K562 (cell line): ENCODE results near the gene AGFG2. TPM values are rescaled to one million over a fixed set of nuclear protein-coding genes. Genes with fewer than 3 reads are reported as not detected.

ENCODE experiments used
- ATF7 ChIP-seq: fragments of 450-650 bp; IDR thresholded peaks from 2 replicates; pipeline ENCODE4 v1.7.1; 2014; ENCODE audit warnings: mild to moderate bottlenecking, moderate library complexity
- DMBX1 ChIP-seq: fragments of 250-450 bp; sonication (Bioruptor Pico); IDR thresholded peaks from 2 replicates; pipeline ENCODE4 v1.8.0; 2022; ENCODE audit warnings: inconsistent platforms, mild to moderate bottlenecking, moderate library complexity, borderline replicate concordance
- LARP7 ChIP-seq: fragments of 450-650 bp; IDR thresholded peaks from 2 replicates; pipeline ENCODE4 v1.6.1; 2016
- MYC ChIP-seq, 2 experiments: fragments of 250-450 bp in 1 of 2; sonication (Bioruptor Pico) in 1 of 2; IDR thresholded peaks; 2 replicates each; pipeline versions ENCODE4 v1.5.1 to v1.6.1; 2012 to 2021; ENCODE audit warnings: low read depth in 2 of 2, borderline replicate concordance in 1 of 2, improper control_type of control experiment in 1 of 2, low read length in 1 of 2, mild to moderate bottlenecking in 1 of 2, moderate library complexity in 1 of 2
- NCOA1 ChIP-seq: fragments of 450-650 bp; IDR thresholded peaks from 2 replicates; pipeline ENCODE4 v1.6.1; 2016; ENCODE audit warnings: low read depth
- NCOA2 ChIP-seq, 2 experiments: fragments of 450-650 bp; IDR thresholded peaks; 2 replicates each; pipeline ENCODE4 v1.6.1; 2018; ENCODE audit warnings: mild to moderate bottlenecking in 2 of 2, moderate library complexity in 1 of 2; ENCODE audit not compliant: partially characterized antibody in 2 of 2
- RCOR1 ChIP-seq, 2 experiments: IDR thresholded peaks; 2 replicates each; pipeline ENCODE4 v1.6.1; 2012; ENCODE audit warnings: low read depth in 2 of 2, low read length in 2 of 2, borderline replicate concordance in 1 of 2, improper control_type of control experiment in 1 of 2
- RFX5 ChIP-seq: IDR thresholded peaks from 2 replicates; pipeline ENCODE4 v1.6.1; 2011; ENCODE audit warnings: low read depth, mild to moderate bottlenecking, improper control_type of control experiment, low read length
- SP1 ChIP-seq: sonication (generic); formaldehyde crosslinking; IDR thresholded peaks from 2 replicates; pipeline ENCODE4 v1.8.1; 2022; ENCODE audit warnings: mild to moderate bottlenecking, missing genetic modification reagents
- SREBF1 ChIP-seq: fragments of 150-350 bp; IDR thresholded peaks from 2 replicates; pipeline ENCODE4 v1.6.1; 2014; ENCODE audit warnings: antibody characterized with exemption, low read depth, low read length, borderline replicate concordance
- SRSF1 ChIP-seq: fragments of 200-400 bp; formaldehyde crosslinking; IDR thresholded peaks from 2 replicates; pipeline ENCODE4 v1.6.1; 2017; ENCODE audit warnings: mild to moderate bottlenecking, low read depth, low read length, moderate library complexity
- TBP ChIP-seq: optimal IDR thresholded peaks from 2 replicates; pipeline ENCODE3; 2011; ENCODE audit warnings: low read depth, low read length, improper control_type of control experiment
- TCF7L2 ChIP-seq: fragments of 150-350 bp; IDR thresholded peaks from 2 replicates; pipeline ENCODE4 v1.6.1; 2016; ENCODE audit warnings: low read depth, mild to moderate bottlenecking, low read length, moderate library complexity
- TFAM ChIP-seq: fragments of 250-450 bp; sonication (Bioruptor Pico); conservative IDR thresholded peaks from 2 replicates; pipeline ENCODE4 v1.5.0; 2021; ENCODE audit warnings: mild to moderate bottlenecking, moderate library complexity
- ZBTB8A ChIP-seq: fragments of 450-650 bp; IDR thresholded peaks from 2 replicates; pipeline ENCODE4 v1.6.1; 2018; ENCODE audit warnings: mild to moderate bottlenecking, moderate library complexity; ENCODE audit not compliant: partially characterized antibody
- ZNF184 ChIP-seq: sonication (generic); formaldehyde crosslinking; IDR thresholded peaks from 2 replicates; pipeline ENCODE4 v1.5.0; 2020; ENCODE audit warnings: missing genetic modification reagents
- ZNF224 ChIP-seq: sonication (generic); formaldehyde crosslinking; IDR thresholded peaks from 2 replicates; pipeline ENCODE4 v1.8.0; 2022; ENCODE audit warnings: mild to moderate bottlenecking, missing genetic modification reagents
- ZNF408 ChIP-seq: fragments of 250-450 bp; sonication (Bioruptor Pico); IDR thresholded peaks from 2 replicates; pipeline ENCODE4 v1.4.0; 2020; ENCODE audit warnings: low read depth, mild to moderate bottlenecking, moderate library complexity
- ZNF764 ChIP-seq: fragments of 250-450 bp; sonication (Bioruptor Pico); IDR thresholded peaks from 2 replicates; pipeline ENCODE4 v1.4.0; 2020; ENCODE audit warnings: low read depth, mild to moderate bottlenecking, moderate library complexity
- ZNF830 ChIP-seq: fragments of 250-450 bp; sonication (Bioruptor Pico); IDR thresholded peaks from 2 replicates; pipeline ENCODE4 v1.5.0; 2021; ENCODE audit warnings: mild to moderate bottlenecking
- polyA plus RNA-seq, 8 experiments: library from polyadenylated mRNA; depleted of rRNA in 4 of 8; stranded (reverse) in 5 of 8; unstranded in 3 of 8; fragments of >200 nt; fragmentation: Nextera tagmentation in 2 of 8; fragmentation: Illumina TruSeq in 1 of 8; extraction: Ambion mirVana in 2 of 8; extraction: Trizol in 1 of 8; gene quantifications; 2 replicates each; pipeline versions ENCODE4 v1.2.1 to v1.2.3, GENCODE V29; 2011 to 2014; ENCODE audit warnings: inconsistent platforms in 1 of 8, missing spikeins in 1 of 8
- total RNA-seq, 7 experiments: library from RNA; depleted of rRNA in 6 of 7; stranded (reverse); fragments of >200 nt in 6 of 7; fragmentation: Illumina TruSeq in 2 of 7; extraction: Trizol in 2 of 7; gene quantifications; 2 replicates each; pipeline versions ENCODE4 v1.2.1 to v1.2.3, GENCODE V29; 2011 to 2021; ENCODE audit warnings: low replicate concordance in 1 of 7
- TF ChIP-seq, protein P1 (sequence below): sonication (generic); formaldehyde crosslinking; IDR thresholded peaks from 2 replicates; pipeline ENCODE4 v1.8.0; 2023; ENCODE audit warnings: mild to moderate bottlenecking, missing genetic modification reagents
- TF ChIP-seq, protein P2 (sequence below): fragments of 250-450 bp; sonication (Bioruptor Pico); IDR thresholded peaks from 2 replicates; pipeline ENCODE4 v1.8.0; 2021; ENCODE audit warnings: moderate library complexity, mild to moderate bottlenecking, inconsistent platforms
- TF ChIP-seq, protein P3 (sequence below): fragments of 250-450 bp; sonication (Bioruptor Pico); IDR thresholded peaks from 2 replicates; pipeline ENCODE4 v1.5.0; 2021

The AGFG2 gene
- total and polyA plus RNA-seq, 9 of the 15 experiments (the other 6 are each of a cell fraction or from before 2014, with no cell fraction given): 0.31 to 23.1 (median 6.5) TPM

DNA sequence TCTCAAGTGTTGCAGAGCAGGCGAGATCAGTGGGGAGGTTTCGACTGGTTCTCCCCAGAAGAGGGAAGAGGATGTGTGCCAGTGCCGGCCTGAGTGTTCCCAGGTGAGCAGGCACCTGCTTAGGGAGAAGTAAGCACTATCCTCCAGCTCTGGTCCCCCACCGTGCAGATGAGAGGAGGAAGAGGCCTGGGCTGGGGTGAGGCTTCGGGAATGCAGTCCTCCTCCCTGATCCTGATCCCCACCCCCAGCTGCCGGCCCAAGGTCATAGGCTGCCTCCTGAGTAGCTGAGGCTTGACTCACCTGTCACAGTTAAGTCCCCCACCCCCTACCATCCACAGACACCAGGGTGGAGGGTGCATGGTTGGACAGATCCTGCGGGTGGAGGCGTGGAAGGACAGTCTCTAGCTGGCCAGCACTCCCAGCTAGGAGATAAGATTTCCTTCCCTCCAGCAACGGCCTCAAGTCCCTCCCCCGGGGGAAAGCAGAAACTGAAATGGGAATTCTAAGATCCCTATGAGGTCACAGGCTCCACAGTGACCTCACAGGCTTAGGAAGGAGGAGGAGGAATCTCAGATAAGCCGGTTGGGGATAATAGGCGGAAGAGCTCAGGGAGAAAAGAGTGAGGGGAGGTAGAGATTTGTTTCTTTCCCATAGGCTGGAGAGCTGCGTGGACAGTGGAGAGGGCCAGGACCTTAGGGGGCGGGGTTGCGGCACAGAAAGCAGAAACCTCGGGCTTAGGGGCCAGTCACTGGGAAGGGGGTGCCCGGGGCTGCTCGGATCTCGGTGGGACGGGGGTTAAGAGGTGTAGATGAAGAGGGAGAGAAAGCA is 45.9 kb downstream of the AGFG2 start (continued):
- TF ChIP-seq, protein P1, sequence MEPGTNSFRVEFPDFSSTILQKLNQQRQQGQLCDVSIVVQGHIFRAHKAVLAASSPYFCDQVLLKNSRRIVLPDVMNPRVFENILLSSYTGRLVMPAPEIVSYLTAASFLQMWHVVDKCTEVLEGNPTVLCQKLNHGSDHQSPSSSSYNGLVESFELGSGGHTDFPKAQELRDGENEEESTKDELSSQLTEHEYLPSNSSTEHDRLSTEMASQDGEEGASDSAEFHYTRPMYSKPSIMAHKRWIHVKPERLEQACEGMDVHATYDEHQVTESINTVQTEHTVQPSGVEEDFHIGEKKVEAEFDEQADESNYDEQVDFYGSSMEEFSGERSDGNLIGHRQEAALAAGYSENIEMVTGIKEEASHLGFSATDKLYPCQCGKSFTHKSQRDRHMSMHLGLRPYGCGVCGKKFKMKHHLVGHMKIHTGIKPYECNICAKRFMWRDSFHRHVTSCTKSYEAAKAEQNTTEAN (CRISPR knock-in tag): no peak
- TF ChIP-seq ZNF764 (CRISPR knock-in tag) (no peak), TCF7L2 (no peak), ZNF408 (no peak), NCOA2 (IDR thresholded peaks at IDR 0.05; ENCODE audit: partially characterized antibody in 2 of 2) (no peak), LARP7 (0 out of 2 replicates have a peak, but pooled peaks have one; percentile 9), MYC (IDR thresholded peaks at IDR 0.05; ENCODE audit: low read depth, low read length) (0 out of 2 replicates have a peak, but pooled peaks have one; percentile 13), MYC (CRISPR knock-in tag; IDR thresholded peaks at IDR 0.05; ENCODE audit: borderline replicate concordance, low read depth) (no peak), DMBX1 (CRISPR knock-in tag) (no peak), SP1 (CRISPR knock-in tag) (no peak), NCOA1 (peak; percentile 81; the same call in 1 of the 2 replicates), TFAM (CRISPR knock-in tag) (no peak), SREBF1 (no peak), TBP (no peak), SRSF1 (no peak), ZNF224 (0 out of 2 replicates have a peak, but pooled peaks have one; percentile 54), RCOR1 (IDR thresholded peaks at IDR 0.05; ENCODE audit: borderline replicate concordance in 1 of 2, low read depth in 2 of 2, low read length in 2 of 2) (peak in 1 of 2 experiments; percentile 21; a peak in 1 of 4 replicates), ATF7 (peak; percentile 81), ZNF830 (CRISPR knock-in tag) (0 out of 2 replicates have a peak, but pooled peaks have one; percentile 68), ZNF184 (CRISPR knock-in tag) (no peak), ZBTB8A (no peak), RFX5 (no peak)
- TF ChIP-seq, protein P2, sequence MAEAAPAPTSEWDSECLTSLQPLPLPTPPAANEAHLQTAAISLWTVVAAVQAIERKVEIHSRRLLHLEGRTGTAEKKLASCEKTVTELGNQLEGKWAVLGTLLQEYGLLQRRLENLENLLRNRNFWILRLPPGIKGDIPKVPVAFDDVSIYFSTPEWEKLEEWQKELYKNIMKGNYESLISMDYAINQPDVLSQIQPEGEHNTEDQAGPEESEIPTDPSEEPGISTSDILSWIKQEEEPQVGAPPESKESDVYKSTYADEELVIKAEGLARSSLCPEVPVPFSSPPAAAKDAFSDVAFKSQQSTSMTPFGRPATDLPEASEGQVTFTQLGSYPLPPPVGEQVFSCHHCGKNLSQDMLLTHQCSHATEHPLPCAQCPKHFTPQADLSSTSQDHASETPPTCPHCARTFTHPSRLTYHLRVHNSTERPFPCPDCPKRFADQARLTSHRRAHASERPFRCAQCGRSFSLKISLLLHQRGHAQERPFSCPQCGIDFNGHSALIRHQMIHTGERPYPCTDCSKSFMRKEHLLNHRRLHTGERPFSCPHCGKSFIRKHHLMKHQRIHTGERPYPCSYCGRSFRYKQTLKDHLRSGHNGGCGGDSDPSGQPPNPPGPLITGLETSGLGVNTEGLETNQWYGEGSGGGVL: no peak
- TF ChIP-seq, protein P3, sequence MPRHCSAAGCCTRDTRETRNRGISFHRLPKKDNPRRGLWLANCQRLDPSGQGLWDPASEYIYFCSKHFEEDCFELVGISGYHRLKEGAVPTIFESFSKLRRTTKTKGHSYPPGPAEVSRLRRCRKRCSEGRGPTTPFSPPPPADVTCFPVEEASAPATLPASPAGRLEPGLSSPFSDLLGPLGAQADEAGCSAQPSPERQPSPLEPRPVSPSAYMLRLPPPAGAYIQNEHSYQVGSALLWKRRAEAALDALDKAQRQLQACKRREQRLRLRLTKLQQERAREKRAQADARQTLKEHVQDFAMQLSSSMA (CRISPR knock-in tag): no peak
